GM18526 (cell line): ENCODE data around the gene LRRC8E.

ENCODE experiments used
- POLR2A ChIP-seq: IDR thresholded peaks from 3 replicates; pipeline ENCODE4 v1.6.1; 2011; ENCODE audit not compliant: insufficient read length; ENCODE audit errors: extremely low read depth

LRRC8E gene

DNA sequence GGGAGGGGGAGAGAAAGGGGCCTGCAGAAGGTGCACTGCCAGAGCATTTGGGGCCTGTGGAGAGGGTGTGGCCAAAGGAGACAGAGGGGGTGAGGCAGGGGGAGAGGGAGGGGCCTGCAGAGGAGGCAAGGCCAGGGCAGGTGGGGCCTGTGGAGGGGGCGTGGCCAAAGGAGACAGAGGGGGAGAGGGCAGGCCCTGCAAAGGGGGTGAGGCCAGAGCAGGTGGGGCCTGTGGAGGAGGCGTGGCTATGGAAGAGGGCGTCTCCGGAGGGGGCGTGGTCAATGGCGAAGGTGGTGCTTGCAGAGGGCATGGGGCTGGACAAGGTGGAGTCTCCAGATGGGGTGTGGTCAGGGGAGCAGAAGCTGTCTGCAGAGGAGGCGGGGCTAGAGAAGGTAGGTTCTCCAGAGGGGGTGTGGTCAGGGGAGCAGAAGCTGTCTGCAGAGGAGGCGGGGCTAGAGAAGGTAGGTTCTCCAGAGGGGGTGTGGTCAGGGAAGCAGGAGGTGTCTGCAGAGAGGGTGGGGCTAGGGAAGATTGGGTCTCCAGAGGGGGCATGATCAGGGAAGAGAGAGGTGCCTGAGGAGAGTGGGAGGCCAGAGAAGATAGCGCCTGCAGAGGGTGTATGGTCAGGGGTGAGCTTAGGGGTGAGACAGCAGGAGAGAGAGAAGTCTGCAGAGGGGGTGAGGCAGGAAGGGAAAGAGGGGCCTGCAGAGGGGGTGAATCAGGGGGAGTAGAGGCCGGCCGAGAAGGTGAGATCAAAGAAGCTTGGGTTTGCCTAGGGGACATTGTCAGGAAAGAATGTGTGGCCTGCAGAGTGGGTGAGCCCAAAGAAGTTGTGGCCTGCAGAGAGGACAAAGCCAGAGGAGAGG lies 17.5 kb upstream of the LRRC8E start:
- TF ChIP-seq POLR2A, result no peak

DNA sequence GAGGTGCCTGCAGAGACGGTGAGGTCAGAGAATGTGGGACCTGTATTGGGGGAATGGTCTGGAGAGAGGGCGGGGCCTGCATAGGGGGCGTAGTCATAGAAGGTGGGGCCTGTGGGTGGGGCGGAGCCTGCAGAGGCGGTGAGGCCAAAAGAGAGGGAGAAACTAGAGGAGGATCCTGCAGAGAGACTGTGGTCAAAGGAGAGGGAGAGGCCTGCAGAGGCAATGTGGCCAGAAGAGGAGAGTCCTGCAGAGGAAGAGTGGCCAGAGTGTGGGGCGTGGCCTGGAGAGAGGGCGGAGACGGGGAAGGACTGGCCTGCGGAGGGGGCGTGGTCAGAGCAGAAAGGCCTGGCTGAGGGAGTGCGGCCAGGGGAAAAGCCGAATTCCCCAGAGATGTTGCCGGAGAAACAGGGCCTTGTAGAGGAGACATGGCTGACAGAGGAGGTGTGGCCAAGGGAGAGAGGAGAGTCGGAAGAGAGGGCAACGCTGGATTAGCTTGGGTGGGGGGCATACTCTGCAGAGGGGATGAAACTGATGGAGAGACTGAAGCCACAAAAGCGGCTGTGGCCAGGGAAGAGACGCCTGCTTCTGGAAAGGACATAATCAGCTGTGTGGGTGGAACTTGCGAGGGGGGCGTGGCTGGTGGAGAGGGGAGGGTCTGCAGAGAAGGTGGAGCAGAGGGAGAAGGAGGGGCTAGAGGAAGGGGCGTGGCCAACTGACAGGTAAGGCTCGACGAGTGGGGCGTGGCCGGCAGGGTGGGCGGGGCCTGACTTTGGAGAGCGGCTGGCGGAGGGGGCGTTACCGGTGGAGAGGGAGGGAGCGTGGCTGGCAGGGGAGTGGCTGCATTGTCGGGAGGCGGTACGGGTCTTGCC lies 16.6 kb upstream of the LRRC8E start:
- no peak for TF ChIP-seq POLR2A

DNA sequence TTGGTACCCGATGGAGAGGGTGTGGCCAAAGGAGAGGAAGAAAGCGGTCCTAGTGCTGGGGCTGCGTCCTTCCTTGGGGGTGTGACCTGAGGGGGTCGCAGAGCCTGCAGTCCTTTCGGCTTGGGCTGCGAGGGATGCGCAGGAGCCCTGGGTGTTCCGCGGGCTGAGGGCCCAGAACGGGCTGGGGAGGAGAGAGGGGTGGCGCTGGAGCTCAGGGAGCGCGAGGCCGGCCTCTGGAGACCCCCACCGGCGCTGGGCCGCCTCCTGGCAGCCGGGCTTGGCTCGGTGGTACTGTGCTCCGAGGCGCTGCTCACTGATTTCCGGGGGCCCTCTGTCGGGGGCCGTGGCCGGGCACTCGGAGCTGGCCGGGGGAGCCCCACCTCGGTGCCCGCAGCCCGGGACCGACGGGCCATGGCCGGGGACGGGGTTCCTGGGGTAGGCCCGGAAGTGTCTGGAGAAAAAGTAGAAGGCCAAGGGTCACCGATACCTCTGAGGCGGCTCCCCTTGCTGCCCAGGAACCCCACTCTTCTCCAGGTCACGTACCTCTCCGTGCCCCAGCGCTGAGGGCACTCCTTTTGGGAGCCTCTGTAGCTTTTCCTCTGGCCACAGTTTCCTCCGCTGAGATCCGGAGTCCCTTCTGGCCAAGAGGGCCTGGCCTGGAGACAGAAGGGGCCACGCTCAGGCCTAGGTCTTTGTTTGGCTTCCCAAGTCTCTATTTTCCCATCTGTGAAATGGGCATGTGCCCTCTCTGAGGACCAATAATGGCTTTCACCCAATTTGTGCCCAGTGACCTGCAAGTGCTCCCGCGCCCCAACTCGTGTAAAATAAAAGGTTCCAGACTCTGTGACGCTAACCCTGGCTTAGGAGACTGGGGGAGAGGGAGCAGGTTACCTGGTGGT lies 15.8 kb upstream of the LRRC8E start:
- TF ChIP-seq POLR2A, result no peak

DNA sequence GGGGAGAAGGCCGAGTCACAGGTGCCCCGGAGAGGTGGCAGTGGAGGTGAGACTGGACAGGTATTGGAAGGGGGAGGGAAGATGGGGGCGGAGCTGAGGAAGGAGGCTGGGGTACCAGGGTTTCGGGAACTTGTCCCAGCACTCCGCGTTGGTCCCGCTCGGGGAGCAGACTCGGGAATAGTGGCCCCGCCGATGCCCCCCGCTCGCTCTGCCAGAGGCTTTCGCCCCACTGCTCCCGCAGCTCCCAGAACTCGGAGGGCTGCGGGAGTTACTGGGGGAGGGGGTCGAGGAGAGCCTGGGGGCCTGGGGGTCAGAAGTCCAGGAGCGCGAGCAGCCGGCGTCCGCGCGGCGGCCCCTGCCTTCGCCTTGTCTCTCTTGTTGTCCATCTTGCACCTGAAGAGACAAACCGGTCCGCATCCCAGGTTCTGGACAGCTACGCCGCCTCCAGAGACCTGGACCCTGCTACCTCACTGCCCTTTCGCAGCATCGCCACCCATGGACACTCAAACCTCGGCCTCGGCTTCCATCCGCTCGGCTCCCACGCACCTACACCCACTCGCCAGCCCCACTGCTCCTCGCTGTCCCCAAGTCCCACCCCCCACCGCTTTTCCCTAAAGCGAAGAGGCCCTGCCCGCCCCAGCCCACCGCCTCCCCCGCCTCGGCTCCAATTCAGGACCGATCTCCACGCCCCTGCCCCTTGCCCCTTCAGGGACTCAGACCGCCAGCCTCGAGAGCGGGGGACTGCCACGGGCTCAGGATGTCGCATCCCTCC lies 14.8 kb upstream of the LRRC8E start:
- TF ChIP-seq POLR2A, result no peak

DNA sequence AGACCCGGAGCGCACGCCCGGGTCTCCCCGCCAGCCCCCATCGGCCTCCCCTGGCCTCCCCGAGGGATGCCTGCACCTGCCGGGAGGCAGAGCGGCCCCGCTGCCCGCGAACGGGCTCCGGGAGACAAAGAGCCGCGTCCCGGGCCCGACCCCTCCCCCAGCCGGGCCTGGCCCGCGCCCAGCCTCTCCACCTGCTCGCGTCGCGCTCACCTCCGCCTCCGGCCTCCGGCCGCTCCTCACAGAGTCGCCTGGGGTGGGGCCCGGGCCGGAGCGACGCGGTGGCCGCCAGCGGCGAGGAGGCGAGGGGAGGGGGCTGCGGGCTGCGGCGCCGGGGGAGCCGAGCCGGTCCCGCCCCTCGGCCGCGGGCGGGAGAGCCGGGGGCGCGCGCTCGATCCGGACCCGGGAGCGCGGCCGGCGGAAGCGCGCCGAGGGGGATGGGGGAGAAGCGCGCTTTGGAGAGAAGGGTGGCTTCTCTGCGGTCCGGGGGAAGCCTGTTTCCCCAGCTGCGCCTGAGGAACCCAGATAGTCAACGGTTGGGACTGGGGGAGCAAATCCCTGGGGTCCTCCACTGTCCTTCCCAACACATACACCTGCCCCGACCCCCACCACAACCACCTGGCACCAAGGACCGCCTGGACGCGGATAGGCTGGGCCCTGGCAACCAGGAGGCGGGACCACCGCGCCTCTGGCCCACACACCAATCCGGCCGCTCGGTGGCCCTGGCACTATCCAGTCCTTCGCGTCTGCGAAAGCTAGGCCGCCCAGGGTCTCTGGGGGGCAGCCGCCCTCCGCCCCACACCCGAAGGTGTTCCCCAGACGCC lies 14.0 kb upstream of the LRRC8E start, which contains the start of gene PRR36:
TSS of gene PRR36 (minus strand) at position 315 of the 821 bp plus-strand sequence. CDS start 701 bp downstream, outside the sequence.
- no peak for TF ChIP-seq POLR2A

DNA sequence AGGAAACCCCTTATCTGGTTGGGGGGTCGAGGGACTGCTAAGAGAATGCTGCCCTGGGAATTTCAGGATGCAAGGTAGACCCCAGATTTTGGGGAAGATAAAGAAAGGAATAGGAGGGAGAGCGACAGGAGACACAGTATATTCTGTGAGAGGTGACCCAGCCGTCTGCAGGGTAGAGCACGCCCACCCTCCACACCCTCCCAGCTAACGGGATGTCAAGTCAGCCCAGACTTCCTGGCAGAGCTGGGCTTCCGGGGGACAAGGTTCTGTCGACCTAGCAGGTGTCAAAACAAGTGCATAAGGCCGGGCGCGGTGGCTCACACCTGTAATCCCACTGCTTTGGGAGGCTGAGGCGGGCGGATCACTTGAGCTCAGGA lies 13.4 kb upstream of the LRRC8E start:
- no peak for TF ChIP-seq POLR2A

DNA sequence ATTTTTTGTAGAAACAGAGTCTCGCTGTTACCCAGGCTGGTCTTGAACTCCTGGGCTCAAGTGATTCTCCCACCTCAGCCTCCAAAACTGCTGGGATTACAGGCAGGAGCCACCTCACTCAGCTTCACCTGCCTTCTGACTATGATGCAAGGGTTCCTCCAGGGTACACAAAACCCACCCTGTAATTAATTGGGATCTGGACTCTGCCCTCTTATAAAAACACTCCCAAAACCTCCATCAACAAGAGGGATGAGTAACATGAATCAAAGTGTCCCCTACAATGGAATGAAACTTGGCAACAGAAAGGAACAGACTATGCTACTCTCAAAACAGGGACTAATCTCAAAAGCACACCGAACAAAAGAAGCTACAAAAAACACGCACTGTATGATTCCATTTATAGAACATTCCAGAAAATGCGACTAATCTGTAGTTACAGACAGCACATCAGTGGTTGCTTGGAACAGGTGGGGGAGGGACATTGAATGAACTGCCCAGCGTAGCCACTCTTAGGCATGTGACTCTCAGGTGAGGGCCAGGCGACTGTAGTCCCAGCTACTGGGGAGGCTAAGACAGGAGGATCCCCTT lies 11.0 kb upstream of the LRRC8E start:
- no peak for TF ChIP-seq POLR2A

DNA sequence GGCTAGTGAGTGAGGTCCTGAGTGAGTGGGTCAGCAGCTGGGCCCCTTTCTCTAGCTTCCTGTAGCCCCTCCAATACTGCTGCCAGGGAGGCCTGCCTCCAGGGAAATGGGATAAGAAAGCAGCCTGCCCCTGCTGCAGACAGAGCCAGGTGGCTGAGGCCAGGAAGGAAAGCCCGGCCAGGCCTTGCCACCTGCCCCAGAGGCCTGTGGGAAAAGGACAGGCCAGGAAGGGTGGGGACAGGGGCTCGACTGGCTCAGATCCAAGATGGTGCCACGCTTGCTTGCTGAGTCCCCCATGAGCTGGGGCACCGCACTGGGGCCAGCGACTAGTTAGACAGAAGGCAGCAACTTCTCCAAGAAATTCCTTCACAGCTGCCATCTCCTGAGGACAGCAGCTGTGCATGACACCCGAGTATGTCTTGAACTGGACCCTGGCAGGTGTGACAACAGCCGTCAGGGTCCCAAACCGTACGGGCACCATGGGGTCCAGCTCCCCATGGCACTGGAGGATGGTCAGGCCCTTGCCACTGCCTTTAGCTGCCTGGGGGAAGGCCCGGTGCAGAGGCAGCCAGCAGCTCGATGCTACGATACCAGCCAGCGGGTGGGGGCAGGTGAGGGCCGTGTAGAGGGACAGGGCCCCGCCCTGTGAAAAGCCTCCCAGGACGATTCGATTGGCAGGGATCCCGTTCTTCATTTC lies 9.1 kb upstream of the LRRC8E start:
- no peak for TF ChIP-seq POLR2A

DNA sequence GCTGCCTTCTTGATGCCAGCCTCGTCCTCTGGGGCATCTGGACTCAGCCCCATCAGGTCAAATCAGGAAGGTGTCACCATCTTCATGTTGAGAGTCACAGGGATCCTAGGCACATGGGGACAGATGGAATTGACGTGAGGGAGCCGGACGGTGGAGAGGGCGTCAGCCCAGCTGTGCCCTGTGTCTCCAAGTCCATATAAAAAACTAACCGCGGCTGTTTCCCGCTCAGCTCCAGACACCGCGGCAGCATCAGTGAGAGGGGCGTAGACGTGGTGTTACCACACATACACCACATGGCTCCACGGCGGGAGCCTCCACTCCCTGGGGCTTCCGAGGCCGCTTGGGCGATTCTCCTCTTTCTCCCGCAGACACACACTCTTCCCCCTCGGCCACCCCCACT lies 8.5 kb upstream of the LRRC8E start:
- no peak for TF ChIP-seq POLR2A

DNA sequence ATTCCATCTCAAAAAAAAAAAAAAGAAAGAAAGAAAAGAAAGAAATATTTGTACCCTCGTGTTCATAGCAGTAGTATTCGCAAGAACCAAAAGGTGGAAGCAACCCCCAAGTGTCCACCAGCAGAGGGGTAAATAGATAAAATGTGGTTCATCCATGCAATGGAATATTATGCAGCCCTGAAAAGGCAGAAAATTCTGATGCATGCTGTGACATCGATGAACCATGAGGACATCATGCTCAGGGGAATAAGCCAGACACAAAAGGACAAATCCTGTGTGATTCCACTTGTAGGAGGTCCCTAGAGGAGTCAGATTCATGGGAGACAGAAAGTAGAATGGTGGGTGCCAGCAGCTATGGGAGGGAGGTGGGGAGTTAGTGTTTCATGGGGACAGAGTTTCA lies 6.4 kb upstream of the LRRC8E start:
- TF ChIP-seq POLR2A, result no peak

DNA sequence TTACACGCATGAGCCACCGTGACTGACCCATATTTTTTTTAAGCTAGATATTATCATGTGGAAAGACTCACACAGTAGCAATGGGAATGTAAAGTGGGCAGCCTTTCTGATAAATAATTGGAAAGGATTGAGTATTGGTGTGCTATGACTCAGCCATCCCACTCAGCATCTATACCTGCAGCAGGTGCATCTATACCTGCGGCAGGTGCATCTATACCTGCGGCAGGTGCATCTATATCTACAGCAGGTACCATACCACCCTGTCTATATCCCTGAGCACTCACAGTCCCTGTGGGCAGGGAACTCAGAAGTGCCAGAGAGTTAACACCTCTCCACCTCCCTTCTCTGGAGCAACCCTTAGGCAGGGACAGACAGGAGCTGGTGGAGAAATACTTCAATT lies 5.2 kb upstream of the LRRC8E start:
- no peak for TF ChIP-seq POLR2A

DNA sequence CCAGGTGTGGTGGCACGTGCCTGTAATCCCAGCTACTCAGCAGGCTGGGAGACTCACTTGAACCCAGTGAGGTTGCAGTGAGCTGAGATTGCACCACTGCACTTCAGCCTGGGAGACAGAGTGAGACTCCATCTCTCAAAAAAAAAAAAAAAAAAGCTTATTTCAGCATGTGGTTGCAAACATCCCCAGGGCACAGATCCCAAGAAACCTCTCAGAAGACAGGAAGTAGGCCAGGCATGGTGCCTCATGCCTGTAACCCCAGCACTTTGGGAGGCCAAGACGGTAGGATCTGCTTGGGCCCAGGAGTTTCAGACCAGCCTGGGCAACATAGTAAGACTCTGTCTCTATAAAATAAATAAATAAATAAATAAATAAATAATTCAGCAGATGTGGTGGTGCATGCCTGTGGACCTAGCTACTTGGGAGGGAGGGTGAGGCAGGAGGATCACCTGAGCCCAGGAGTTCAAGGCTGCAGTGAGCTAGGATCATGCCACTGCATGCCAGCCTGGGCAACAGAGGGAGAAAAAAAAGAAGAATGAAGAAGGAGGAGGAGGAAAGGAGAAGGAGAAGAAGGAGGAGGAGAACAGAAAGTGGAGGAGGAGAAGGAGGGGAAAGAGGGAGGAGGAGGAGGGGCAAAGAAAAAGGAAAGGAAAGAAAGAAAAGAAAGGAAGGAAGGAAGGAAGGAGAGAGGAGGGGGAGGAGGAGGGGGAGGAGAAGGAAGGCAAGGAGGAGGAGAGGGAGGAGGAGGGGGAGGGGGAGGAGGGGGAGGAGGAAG lies 4.3 kb upstream of the LRRC8E start:
- TF ChIP-seq POLR2A, result no peak

DNA sequence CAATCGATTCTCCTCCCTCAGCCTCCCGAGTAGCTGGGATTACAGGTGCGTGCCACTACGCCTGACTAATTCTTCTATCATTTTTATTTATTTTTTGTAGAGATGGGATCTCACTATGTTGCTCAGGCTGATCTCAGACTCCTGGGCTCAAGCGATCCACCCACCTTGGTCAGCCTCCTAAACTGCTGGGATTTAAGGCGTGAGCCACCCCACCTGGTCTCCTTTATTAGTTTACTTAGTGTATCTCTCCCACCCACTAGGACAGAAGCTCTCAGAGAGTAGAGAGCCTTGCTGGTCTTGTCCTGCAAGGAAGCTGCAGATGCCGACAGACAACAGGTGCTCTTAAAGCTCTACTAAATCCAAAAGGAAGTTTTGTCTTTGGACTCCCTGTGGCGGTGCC lies 2.5 kb upstream of the LRRC8E start:
- TF ChIP-seq POLR2A, result no peak
